OCI-LY7 (cell line): ENCODE data around the gene PSMA3.

ENCODE experiments used
- EZH2phosphoT487 ChIP-seq: fragments of 200-600 bp; sonication (generic); IDR thresholded peaks from 2 replicates; pipeline ENCODE4 v1.6.1; 2018; ENCODE audit warnings: low read depth, borderline replicate concordance, mild to moderate bottlenecking, mixed run types, antibody characterized with exemption, low read length, moderate library complexity, mixed read lengths
- TF ChIP-seq, protein P1 (sequence below): fragments of 200-600 bp; sonication (generic); conservative IDR thresholded peaks from 2 replicates; pipeline ENCODE4 v1.5.1; 2014; ENCODE audit warnings: mild to moderate bottlenecking, antibody characterized with exemption, low read length, moderate library complexity, mixed read lengths

DNA sequence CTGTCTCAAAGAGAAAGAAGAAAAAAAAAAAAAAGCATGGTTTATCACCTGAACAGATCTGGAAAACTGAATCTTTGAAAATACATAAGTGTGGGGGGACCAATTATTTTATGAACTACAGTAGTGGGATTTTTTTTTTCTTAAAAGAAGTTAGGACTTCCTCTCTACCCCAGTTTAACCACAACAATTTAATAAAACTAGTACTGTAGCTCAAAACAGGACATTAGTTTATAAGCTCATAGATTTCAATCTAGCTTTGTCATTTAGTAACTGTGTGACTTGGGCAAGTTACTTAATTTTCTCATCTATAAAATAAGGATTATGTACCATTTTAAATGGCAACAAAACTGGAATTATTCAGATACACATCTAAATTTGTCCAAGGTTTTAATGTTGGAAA lies 30.2 kb downstream of the PSMA3 start:
- TF ChIP-seq, protein P1, sequence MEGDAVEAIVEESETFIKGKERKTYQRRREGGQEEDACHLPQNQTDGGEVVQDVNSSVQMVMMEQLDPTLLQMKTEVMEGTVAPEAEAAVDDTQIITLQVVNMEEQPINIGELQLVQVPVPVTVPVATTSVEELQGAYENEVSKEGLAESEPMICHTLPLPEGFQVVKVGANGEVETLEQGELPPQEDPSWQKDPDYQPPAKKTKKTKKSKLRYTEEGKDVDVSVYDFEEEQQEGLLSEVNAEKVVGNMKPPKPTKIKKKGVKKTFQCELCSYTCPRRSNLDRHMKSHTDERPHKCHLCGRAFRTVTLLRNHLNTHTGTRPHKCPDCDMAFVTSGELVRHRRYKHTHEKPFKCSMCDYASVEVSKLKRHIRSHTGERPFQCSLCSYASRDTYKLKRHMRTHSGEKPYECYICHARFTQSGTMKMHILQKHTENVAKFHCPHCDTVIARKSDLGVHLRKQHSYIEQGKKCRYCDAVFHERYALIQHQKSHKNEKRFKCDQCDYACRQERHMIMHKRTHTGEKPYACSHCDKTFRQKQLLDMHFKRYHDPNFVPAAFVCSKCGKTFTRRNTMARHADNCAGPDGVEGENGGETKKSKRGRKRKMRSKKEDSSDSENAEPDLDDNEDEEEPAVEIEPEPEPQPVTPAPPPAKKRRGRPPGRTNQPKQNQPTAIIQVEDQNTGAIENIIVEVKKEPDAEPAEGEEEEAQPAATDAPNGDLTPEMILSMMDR: no peak
- TF ChIP-seq EZH2phosphoT487: no peak
